Measurements from ENCODE around the gene MGA.

- TF ChIP-seq CTCF (IDR thresholded peaks at IDR 0.05) = no peak
- TF ChIP-seq FOXP4 (CRISPR knock-in tag; IDR thresholded peaks at IDR 0.05) = no peak
- TF ChIP-seq NFYB (CRISPR knock-in tag; conservative IDR thresholded peaks at IDR 0.05; ENCODE audit: low read depth) = no peak
- no peak for TF ChIP-seq MAX (CRISPR knock-in tag; IDR thresholded peaks at IDR 0.05)
- TF ChIP-seq JUN (CRISPR knock-in tag; IDR thresholded peaks at IDR 0.05) = no peak
- no peak for TF ChIP-seq MYBL2 (CRISPR knock-in tag; IDR thresholded peaks at IDR 0.05)
- no peak for TF ChIP-seq GABPB1 (CRISPR knock-in tag; IDR thresholded peaks at IDR 0.05)
- TF ChIP-seq MLX (CRISPR knock-in tag; IDR thresholded peaks at IDR 0.05) = no peak
- no peak for TF ChIP-seq USF2 (CRISPR knock-in tag; IDR thresholded peaks at IDR 0.05)
- no peak for TF ChIP-seq IRF1 (CRISPR knock-in tag; IDR thresholded peaks at IDR 0.05)
- TF ChIP-seq ZNF121 (CRISPR knock-in tag; IDR thresholded peaks at IDR 0.05) = no peak
Observed at GRCh38 chr15:41820791-41821423, 160.7 kb downstream of the MGA start.

Data from WTC11 (cell line).